Activated T-cell treated with anti-CD3 and anti-CD28 coated beads, Interleukin-2, amount 50 U/mL, for 24 hours (primary cell): ENCODE data around the gene ADAMTS2.
A peak's percentile ranks its signal among the peaks of the same experiment; 100 is the strongest.

Experiments
- DNase-seq: peaks from one replicate; pipeline ENCODE4 v3.0.0-alpha.2; 2020
- H3K27ac Mint-ChIP-seq: 2 replicates; pipeline ENCODE4 v1.8.0; 2020; ENCODE audit warnings: mild to moderate bottlenecking, mixed read lengths
- H3K27me3 Mint-ChIP-seq: 2 replicates; pipeline ENCODE4 v1.8.0; 2020; ENCODE audit warnings: mixed read lengths
- H3K36me3 Mint-ChIP-seq: 2 replicates; pipeline ENCODE4 v1.8.0; 2020; ENCODE audit warnings: low read depth, mixed read lengths
- H3K4me1 Mint-ChIP-seq: 2 replicates; pipeline ENCODE4 v1.8.0; 2020; ENCODE audit warnings: low read depth, mixed read lengths
- H3K4me3 Mint-ChIP-seq: 2 replicates; pipeline ENCODE4 v1.8.0; 2020; ENCODE audit warnings: mild to moderate bottlenecking, moderate library complexity, mixed read lengths
- H3K9me3 Mint-ChIP-seq: 2 replicates; pipeline ENCODE4 v1.8.0; 2020; ENCODE audit warnings: mixed read lengths

ADAMTS2 gene

DNA sequence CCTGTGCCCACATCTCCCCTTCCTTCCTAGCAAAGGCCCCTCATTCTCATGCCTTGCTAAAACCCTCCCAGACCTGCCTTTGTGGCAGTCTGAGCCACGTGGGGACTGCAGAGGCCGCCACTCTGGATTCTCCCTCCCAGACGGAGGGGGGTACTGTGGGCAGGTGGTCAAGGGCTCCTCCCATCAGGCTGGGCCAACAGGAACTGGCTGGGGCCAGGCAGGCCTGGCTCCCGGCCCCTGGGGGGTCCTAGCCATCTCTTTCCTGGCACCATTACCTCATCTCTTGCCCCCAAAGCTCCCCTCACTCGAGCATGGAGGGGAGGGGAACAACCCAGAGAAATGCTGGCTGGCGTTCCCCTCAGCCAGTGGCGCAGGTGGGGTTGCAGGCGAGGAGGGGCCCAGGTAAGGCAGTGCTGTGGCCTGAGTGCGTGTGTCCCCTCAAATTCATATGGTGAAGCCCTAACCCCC lies 196.5 kb downstream of the ADAMTS2 start:
- peaks cover 29% of the 10 kb centered on the region for H3K4me1 Mint-ChIP-seq
- no peaks in the 10 kb centered on the region for H3K36me3 Mint-ChIP-seq
- H3K27me3 Mint-ChIP-seq, result no peaks in the 10 kb centered on the region
- no peak overlapping the region for H3K4me3 Mint-ChIP-seq
- no peak overlapping the region for H3K27ac Mint-ChIP-seq
- no peak for DNase-seq
- peaks cover 6% of the 10 kb centered on the region for H3K9me3 Mint-ChIP-seq

DNA sequence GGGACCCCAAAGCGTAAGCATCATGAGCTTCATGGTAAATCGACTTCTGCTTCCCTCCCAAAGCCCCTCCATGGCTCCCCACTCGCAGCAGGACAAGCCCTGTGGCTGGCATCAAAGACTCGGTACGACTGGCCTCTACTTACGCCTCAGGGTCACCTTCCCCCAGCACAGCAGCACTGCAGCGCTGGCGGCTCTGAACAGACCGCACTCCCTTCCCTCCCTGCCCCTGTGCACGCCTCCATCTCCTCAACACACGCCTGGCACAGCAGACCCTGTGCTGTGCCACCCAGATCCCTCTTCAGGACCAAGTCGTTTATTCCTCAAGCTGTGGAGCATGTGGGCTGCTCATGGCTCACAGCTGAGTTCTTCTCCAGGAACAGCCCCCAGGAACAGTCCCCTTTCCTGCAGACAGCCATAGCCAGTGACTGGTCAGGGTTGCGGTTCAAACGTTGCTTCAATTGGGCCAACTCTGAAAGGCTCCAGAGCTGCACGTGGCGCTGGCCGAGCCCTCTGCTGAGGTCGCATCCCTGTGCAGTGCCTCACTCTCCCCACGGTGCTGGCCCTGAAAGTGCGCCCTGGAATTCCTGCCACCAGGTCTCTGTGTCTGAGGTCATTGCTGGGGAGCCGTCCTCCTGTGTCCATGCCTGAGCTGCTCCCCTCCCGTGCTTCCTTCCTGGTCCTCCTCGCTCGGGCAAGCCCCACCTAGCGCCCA lies 197.1 kb downstream of the ADAMTS2 start:
- Mint-ChIP-seq H3K4me1 (peaks cover 33% of the 10 kb centered on the region), H3K9me3 (peaks cover 6% of the 10 kb centered on the region), H3K36me3 (no peaks in the 10 kb centered on the region), H3K27me3 (no peaks in the 10 kb centered on the region), H3K4me3 (no peak overlapping the region), H3K27ac (no peak overlapping the region)
- no peak for DNase-seq

GRCh38 chr5:179146277-179146676 lies 199.0 kb downstream of the ADAMTS2 start:
- Mint-ChIP-seq H3K4me3 (peak overlapping the region; percentile 47), H3K4me1 (peaks cover 50% of the 10 kb centered on the region), H3K9me3 (peaks cover 13% of the 10 kb centered on the region), H3K36me3 (no peaks in the 10 kb centered on the region), H3K27ac (peak overlapping the region; percentile 85), H3K27me3 (no peaks in the 10 kb centered on the region)
- peak; percentile 67 for DNase-seq

DNA sequence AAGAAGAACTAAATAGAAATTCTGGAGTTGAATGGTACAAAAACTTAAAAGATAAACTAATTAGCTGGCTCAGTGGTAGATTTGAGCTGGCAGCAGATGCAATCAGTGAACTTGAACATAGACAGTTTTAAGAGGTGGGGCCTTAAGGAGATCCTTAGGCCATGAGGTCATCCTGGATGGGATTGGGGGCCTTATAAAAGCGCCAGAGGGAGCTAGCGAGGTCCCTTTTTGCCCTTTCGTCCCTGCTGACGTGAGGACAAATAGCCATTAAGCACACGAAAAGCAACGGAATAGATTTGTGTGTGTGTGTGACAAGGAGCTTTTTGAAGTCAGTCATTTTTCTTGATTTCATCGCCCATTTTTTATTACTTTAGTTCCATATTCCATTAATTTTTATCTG lies 201.8 kb downstream of the ADAMTS2 start:
- Mint-ChIP-seq H3K9me3 (peaks cover 13% of the 10 kb centered on the region), H3K27ac (peak overlapping the region; percentile 98), H3K4me3 (no peak overlapping the region), H3K27me3 (no peaks in the 10 kb centered on the region), H3K4me1 (peaks cover 50% of the 10 kb centered on the region), H3K36me3 (no peaks in the 10 kb centered on the region)
- DNase-seq, result no peak

- Mint-ChIP-seq H3K36me3 (no peaks in the 10 kb centered on the region), H3K27ac (peak overlapping the region; percentile 98), H3K9me3 (peaks cover 13% of the 10 kb centered on the region), H3K4me1 (peaks cover 48% of the 10 kb centered on the region), H3K27me3 (no peaks in the 10 kb centered on the region), H3K4me3 (peak overlapping the region; percentile 38)
- peak; percentile 52 for DNase-seq
Observed at GRCh38 chr5:179142434-179143198, 202.6 kb downstream of the ADAMTS2 start.

GRCh38 chr5:179141867-179142266 lies 203.4 kb downstream of the ADAMTS2 start:
- Mint-ChIP-seq H3K36me3 (no peaks in the 10 kb centered on the region), H3K4me3 (no peak overlapping the region), H3K9me3 (peaks cover 13% of the 10 kb centered on the region)

GRCh38 chr5:179140293-179140692 lies 205.0 kb downstream of the ADAMTS2 start:
- no peak for DNase-seq
- no peaks in the 10 kb centered on the region for H3K36me3 Mint-ChIP-seq
- no peak overlapping the region for H3K27ac Mint-ChIP-seq
- H3K4me3 Mint-ChIP-seq, result no peak overlapping the region
- no peaks in the 10 kb centered on the region for H3K27me3 Mint-ChIP-seq
- H3K9me3 Mint-ChIP-seq, result peaks cover 13% of the 10 kb centered on the region
- H3K4me1 Mint-ChIP-seq, result peaks cover 30% of the 10 kb centered on the region

More at GRCh38 chr5:179141867-179142266, 203.4 kb downstream of the ADAMTS2 start:
- Mint-ChIP-seq H3K27ac (peak overlapping the region; percentile 98), H3K27me3 (no peaks in the 10 kb centered on the region), H3K4me1 (peaks cover 44% of the 10 kb centered on the region)
- DNase-seq, result no peak

GRCh38 chr5:179139936-179140235 lies 205.4 kb downstream of the ADAMTS2 start:
- H3K36me3 Mint-ChIP-seq, result no peaks in the 10 kb centered on the region
- DNase-seq, result no peak
- peaks cover 13% of the 10 kb centered on the region for H3K9me3 Mint-ChIP-seq
- H3K27ac Mint-ChIP-seq, result no peak overlapping the region
- H3K4me1 Mint-ChIP-seq, result peaks cover 27% of the 10 kb centered on the region
- H3K4me3 Mint-ChIP-seq, result no peak overlapping the region
- H3K27me3 Mint-ChIP-seq, result no peaks in the 10 kb centered on the region

DNA sequence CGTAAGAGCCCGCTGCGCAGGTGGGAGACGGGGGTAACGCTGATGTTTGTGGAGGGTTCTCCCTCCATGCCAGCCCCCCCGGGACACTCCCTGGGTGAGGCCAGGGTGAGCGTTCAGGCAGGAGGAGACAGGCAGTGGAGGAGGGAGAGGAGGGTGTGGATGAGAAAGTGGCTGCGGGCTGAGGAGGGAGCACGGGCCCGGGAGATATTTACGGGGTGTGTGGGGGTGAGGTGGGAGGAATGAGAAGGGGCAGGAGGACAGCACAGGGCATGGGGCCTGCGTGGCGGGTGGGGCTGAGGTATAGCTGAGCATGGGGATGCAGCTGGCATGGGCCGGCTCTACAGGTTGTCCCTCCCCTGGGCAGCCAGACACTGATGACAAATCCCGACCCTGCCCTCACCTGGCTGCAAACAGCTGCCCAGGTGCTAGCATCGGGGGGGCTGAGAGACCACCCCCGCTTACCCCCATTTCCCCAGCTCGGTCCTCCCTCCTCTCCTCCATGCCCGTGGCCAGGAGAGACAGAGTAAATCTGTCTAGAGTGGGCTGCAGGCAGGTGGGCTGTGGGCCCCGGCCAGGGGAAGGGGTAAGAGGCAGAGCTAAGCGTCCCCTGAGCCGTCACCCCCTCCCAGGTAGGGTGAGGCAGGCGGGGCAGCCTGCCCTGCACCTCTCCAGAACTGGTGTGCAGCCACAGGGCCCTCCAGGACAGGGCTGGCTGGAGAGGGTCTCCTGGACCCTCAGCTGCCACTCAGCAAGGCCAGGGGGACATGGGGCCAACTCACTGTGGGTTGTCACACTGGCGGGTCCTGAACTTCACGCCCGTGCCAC lies 205.9 kb downstream of the ADAMTS2 start:
- H3K9me3 Mint-ChIP-seq, result peaks cover 9% of the 10 kb centered on the region
- no peak overlapping the region for H3K27ac Mint-ChIP-seq
- H3K36me3 Mint-ChIP-seq, result no peaks in the 10 kb centered on the region
- no peak for DNase-seq
- H3K27me3 Mint-ChIP-seq, result no peaks in the 10 kb centered on the region
- peaks cover 24% of the 10 kb centered on the region for H3K4me1 Mint-ChIP-seq
- no peak overlapping the region for H3K4me3 Mint-ChIP-seq

DNA sequence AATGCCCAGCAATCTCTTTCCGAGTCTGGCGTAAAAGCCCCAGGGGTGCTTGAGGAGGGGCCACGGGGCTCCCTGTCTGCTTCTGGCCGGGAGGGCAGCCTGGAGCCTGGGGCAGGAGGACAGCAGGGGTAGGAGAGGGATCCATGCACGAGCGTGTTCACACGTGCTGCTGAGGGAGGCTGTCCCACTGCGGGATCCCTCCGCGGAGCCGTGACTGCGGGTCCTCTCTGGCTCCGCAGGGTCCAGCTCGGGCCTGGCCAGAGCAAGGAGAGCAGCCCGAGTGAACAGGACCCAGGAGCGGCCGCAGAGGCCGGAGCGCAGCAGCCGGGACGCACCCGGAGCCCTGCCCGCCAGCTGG lies 206.7 kb downstream of the ADAMTS2 start:
- no peaks in the 10 kb centered on the region for H3K36me3 Mint-ChIP-seq
- H3K9me3 Mint-ChIP-seq, result peaks cover 7% of the 10 kb centered on the region
- peaks cover 21% of the 10 kb centered on the region for H3K4me1 Mint-ChIP-seq
- DNase-seq, result no peak
- H3K4me3 Mint-ChIP-seq, result no peak overlapping the region
- no peak overlapping the region for H3K27ac Mint-ChIP-seq
- H3K27me3 Mint-ChIP-seq, result no peaks in the 10 kb centered on the region

- H3K4me1 Mint-ChIP-seq, result peaks cover 14% of the 10 kb centered on the region
- peaks cover 6% of the 10 kb centered on the region for H3K9me3 Mint-ChIP-seq
- no peak for DNase-seq
- no peak overlapping the region for H3K4me3 Mint-ChIP-seq
- H3K27ac Mint-ChIP-seq, result no peak overlapping the region
- no peaks in the 10 kb centered on the region for H3K36me3 Mint-ChIP-seq
- H3K27me3 Mint-ChIP-seq, result no peaks in the 10 kb centered on the region
Observed at GRCh38 chr5:179137643-179138567, 207.4 kb downstream of the ADAMTS2 start.

DNA sequence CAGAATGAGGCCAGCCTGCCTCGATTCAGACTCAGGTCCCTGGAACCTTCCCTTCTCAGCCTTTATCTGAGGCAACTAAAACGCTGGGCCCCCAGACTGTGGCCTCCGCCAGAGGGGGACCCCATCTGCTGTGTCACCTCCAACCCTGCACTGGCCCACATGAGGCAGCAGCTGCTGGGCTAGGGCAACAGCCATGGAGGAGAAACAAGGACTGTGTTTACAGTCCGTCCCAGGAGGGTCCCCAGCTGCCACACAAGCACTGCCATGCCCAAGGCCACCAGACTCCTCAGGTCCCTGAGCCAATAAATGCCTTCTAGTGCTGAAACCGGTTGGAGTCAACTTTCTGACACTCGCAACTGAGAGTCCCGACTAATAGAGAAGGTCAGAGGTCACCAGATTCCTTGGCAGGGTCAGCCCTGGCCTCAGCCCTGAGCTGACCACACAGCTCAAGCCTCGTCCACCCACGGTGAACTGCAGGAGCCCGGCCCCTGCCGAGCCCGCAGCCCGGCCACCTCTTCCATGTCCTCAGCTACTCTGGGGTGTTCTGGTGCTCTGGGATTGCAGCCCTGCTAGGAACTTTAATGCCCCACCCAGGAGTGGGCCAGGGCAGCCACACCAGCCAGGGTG lies 208.1 kb downstream of the ADAMTS2 start:
- DNase-seq, result no peak
- Mint-ChIP-seq H3K36me3 (no peaks in the 10 kb centered on the region), H3K27me3 (no peaks in the 10 kb centered on the region), H3K4me1 (peaks cover 7% of the 10 kb centered on the region), H3K4me3 (no peak overlapping the region), H3K27ac (no peak overlapping the region), H3K9me3 (no peaks in the 10 kb centered on the region)

- no peaks in the 10 kb centered on the region for H3K4me1 Mint-ChIP-seq
- H3K4me3 Mint-ChIP-seq, result no peak overlapping the region
- H3K27ac Mint-ChIP-seq, result no peak overlapping the region
- DNase-seq, result no peak
- no peaks in the 10 kb centered on the region for H3K27me3 Mint-ChIP-seq
- no peaks in the 10 kb centered on the region for H3K36me3 Mint-ChIP-seq
- no peaks in the 10 kb centered on the region for H3K9me3 Mint-ChIP-seq
Observed at GRCh38 chr5:179135441-179136215, 209.6 kb downstream of the ADAMTS2 start.
